HG02943 (cell line): ENCODE results near the gene BRD2.
A peak's percentile ranks its signal among the peaks of the same experiment; 100 is the strongest.

ENCODE experiments used
- ATAC-seq: cut with Tn5 transposase; IDR thresholded peaks from one replicate; pipeline ENCODE4 v1.9.1; 2021; ENCODE audit warnings: mild to moderate bottlenecking, low read depth, moderate library complexity; ENCODE audit not compliant: unreplicated experiment

BRD2 gene

GRCh38 chr6:33023536-33023935 lies 55.1 kb downstream of the BRD2 start:
- no peak for ATAC-seq

GRCh38 chr6:33024521-33024920 lies 56.1 kb downstream of the BRD2 start:
- ATAC-seq = no peak

GRCh38 chr6:33028220-33028849 lies 59.9 kb downstream of the BRD2 start:
- ATAC-seq = no peak

GRCh38 chr6:33029328-33030184 lies 61.2 kb downstream of the BRD2 start:
- peak; percentile 53 for ATAC-seq

GRCh38 chr6:33030245-33030644 lies 61.9 kb downstream of the BRD2 start:
- no peak for ATAC-seq
